NCI-H748 (cell line): ENCODE measurements around the gene SLC16A12.
"Not testable (repeated sequence)": the region's sequence is repeated elsewhere in the genome, so short reads cannot be mapped to it uniquely, and the experiment has no call there.

Source experiments
- DNase-seq: peaks from one replicate; lab custom pipeline; 2025; ENCODE audit not compliant: unreplicated experiment; lab: John Stamatoyannopoulos, UW

SLC16A12 gene

GRCh38 chr10:89393898-89394297, 141.5 kb downstream of the SLC16A12 start:
- peak; percentile 75 for DNase-seq

DNA sequence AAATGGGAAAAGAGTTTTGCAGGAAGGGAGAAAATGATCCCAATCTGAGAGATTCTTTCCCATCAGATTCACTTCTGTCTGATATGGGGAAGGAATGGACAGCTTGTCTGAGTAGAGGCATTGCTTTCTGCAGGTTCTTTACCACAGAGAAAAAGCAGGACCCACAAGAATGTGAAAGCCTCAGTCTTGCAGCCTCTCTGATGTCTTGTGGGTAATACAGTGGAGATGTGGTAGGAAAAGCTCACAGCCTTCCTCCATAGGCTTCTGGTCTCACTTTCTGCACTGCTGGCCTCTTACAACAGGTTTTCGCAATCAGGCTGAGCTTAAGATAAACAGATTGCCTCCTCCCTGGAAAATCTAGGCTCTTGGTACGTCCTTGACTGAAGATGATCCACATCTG, 142.4 kb downstream of the SLC16A12 start:
- DNase-seq: no peak

- peak; percentile 62 for DNase-seq
Measured at GRCh38 chr10:89391907-89392756, 143.3 kb downstream of the SLC16A12 start, which contains the start of gene IFIT1. IFIT1 (plus strand) TSS chr10:89392623; CDS start chr10:89392713, 90 bp downstream.

DNA sequence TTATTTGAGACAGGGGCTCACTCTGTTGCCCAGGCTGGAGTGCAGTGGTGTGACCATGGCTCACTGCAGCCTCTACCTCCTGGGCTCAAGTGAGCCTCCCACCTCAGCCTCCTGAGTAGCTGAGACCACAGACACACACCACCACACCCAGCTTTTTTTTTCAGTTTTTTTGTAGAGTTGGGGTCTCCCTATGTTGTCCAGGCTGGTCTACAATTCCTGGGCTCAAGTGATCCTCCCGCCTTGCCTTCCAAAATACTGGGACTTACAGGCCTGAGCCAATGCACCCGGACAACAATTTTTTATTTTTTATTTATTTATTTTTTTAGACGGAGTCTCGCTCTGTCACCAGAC, 144.2 kb downstream of the SLC16A12 start:
- not testable (repeated sequence) for DNase-seq

DNA sequence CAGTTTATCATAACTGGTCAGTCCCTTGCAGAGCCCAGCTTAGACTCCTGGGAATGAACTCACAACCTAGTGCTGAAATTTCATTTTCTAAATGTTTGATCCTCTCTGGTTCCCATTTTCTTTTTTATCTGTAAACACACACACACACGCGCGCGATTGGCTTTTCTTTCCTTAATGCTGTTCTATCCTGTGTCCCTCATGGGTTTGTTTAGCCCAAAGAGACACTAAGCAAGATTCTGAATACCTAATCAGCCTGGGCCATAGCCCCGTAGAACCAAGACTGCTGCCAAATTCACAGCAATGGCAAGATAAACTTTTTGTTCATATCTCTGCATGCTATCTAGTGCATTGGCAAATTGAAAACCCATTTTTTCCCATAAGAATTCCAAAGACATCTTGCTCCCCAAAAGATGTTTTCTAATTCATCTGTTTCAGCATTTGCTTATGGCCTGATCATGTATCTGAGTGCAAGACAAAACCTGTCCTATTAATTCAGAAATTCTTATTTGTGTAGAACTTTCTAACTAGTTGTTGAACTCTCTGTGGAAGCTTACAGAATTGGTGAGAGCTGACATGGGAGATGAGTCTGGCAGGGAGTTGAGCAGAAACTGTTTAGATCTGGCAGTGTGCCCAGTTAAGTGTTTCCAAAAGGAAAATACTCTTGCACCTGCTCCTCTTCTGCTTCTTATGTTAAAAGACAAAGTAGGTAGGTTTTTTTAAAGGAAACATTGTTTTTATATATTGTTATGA, 144.7 kb downstream of the SLC16A12 start:
- DNase-seq: peak; percentile 22

DNA sequence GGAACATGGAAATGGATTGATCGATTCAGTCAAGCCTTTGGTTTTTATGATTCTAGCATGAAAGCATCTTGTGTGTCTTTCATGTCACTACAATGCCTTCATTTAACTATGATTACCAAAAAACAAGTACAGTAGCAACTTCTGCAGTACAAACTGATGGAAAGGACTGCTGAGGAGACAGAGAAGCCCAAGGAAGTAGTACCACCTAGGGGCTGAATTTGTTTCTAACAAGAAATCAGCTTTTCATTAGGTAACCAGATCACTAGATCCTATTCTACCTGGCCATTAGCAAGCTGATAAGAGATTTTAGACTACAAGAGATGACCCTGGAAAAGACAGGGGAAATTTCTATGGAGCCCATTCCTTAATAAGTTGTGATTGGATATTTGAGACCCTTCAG, 146.1 kb downstream of the SLC16A12 start:
- peak; percentile 47 for DNase-seq

DNA sequence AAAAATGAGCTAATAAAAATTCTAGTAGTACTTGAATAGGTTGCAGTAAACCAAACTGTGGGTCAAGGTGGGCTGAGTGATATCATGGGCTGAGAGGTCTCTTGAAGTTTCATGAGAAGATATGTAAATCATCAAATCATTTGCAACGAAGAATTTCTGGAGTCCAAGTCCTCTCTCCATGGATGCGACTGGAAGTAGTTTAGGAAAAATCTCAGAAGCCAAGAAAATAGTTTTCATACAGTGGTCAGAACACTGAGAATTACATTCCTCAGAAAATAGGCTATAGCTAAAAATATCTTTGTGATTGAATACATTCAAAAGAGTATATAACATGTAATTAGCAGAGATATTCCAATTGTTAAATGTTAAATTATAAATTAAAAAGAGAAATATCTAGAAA, 146.6 kb downstream of the SLC16A12 start:
- no peak for DNase-seq

DNA sequence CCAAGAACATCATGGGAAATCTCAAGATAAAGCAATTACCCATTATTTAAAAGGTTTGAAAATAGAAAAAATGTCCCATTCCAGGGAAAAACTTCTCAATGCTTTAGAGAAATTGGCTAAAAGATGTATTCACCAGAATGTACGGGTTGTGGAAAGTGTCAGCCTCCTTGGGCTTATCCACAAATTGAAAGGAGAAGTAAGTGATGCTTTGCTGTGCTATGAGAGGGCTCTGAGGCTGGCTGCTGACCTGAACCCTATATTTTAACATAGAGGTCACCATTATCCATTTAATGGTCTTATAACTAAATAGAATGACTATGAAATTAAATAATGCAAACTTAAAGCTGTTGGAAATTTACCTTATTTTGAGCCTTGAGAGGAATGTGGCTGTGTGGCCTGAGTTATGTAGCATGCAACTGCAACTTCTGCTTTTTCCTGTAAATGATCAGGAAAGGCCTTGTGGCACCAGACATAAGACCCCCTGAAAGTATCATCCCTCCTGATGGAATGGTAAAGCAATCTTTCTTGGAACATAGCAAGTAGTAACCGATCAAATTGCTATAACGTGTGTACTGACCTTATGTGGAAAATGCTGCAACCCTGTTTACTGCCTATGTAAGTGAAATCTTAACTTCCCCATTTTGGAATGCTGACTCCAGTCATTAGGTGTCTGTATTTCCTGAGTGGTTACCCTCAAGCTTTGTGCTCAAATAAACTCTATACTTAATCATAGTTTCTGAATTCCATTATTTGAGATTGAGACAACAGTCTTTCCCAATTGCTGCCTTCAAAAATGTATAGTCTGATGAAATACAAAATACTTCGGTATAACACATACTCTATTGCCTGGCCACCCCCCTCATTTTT, 150.7 kb downstream of the SLC16A12 start:
- DNase-seq: no peak

- DNase-seq: no peak
Measured at GRCh38 chr10:89382757-89383156, 152.6 kb downstream of the SLC16A12 start.
